Measurements from ENCODE around the gene ZNF335.

DNA sequence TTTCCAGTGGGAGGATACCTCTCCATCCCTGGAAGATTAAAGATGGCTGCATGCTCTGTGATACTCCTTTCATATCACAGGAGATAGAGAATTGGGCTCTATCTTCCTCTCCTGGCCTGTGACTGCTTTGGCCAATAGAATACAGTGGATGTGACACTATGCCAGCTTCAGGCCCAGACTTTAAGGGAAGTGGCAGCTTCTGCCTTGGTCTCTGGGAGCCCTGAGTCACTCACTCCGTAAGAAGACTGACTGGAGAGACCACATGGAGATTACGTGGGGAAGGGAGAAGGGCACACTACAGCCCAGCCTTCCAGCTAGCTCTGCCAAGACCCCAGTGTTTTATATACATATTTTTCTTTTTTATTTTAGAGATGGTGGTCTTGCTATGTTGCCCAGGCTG is 26.3 kb upstream of the ZNF335 start:
- no peak for TF ChIP-seq ZNF274 (IDR thresholded peaks at IDR 0.05; ENCODE audit: low read depth, low read length)
- TF ChIP-seq SUZ12 (IDR thresholded peaks at IDR 0.05; ENCODE audit: extremely low read depth, insufficient read depth, insufficient read length), result no peak
- no peak for TF ChIP-seq YY1 (IDR thresholded peaks at IDR 0.05; ENCODE audit: insufficient read depth, insufficient read length)
